ENCODE data around the gene CHD6. TPM values are rescaled to one million over a fixed set of nuclear protein-coding genes. Genes with fewer than 3 reads are reported as not detected.

Gene CHD6
- total RNA-seq, 6 experiments from 2014 or later = 24.7 to 28.9 (median 27.1) TPM

GRCh38 chr20:41643504-41643938 lies 25.3 kb upstream of the CHD6 start:
- Mint-ChIP-seq H3K9me3 (no peaks in the 10 kb centered on the region), H3K4me1 (ENCODE audit: low read depth) (peaks cover 11% of the 10 kb centered on the region), H3K27ac (peak overlapping the region; percentile 55), H3K4me3 (no peak overlapping the region), H3K27me3 (ENCODE audit: insufficient read depth) (peaks cover 21% of the 10 kb centered on the region), H3K36me3 (ENCODE audit: low read depth) (no peaks in the 10 kb centered on the region)
- TF ChIP-seq, protein P1, sequence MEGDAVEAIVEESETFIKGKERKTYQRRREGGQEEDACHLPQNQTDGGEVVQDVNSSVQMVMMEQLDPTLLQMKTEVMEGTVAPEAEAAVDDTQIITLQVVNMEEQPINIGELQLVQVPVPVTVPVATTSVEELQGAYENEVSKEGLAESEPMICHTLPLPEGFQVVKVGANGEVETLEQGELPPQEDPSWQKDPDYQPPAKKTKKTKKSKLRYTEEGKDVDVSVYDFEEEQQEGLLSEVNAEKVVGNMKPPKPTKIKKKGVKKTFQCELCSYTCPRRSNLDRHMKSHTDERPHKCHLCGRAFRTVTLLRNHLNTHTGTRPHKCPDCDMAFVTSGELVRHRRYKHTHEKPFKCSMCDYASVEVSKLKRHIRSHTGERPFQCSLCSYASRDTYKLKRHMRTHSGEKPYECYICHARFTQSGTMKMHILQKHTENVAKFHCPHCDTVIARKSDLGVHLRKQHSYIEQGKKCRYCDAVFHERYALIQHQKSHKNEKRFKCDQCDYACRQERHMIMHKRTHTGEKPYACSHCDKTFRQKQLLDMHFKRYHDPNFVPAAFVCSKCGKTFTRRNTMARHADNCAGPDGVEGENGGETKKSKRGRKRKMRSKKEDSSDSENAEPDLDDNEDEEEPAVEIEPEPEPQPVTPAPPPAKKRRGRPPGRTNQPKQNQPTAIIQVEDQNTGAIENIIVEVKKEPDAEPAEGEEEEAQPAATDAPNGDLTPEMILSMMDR (IDR thresholded peaks at IDR 0.05) = no peak
- DNase-seq = peak; percentile 37

- Mint-ChIP-seq H3K4me1 (ENCODE audit: low read depth) (peaks cover 11% of the 10 kb centered on the region), H3K36me3 (ENCODE audit: low read depth) (no peaks in the 10 kb centered on the region), H3K27me3 (ENCODE audit: insufficient read depth) (peaks cover 10% of the 10 kb centered on the region), H3K4me3 (no peak overlapping the region), H3K9me3 (no peaks in the 10 kb centered on the region), H3K27ac (no peak overlapping the region)
- DNase-seq = no peak
- TF ChIP-seq, protein P1 (IDR thresholded peaks at IDR 0.05) = no peak
Observed at GRCh38 chr20:41639630-41640029, 21.5 kb upstream of the CHD6 start.

- H3K9me3 Mint-ChIP-seq = no peaks in the 10 kb centered on the region
- H3K4me1 Mint-ChIP-seq (ENCODE audit: low read depth) = peaks cover 5% of the 10 kb centered on the region
- TF ChIP-seq, protein P1 (IDR thresholded peaks at IDR 0.05) = no peak
- H3K27me3 Mint-ChIP-seq (ENCODE audit: insufficient read depth) = peaks cover 3% of the 10 kb centered on the region; the same call in 1 of the 2 replicates
- DNase-seq = no peak
- H3K27ac Mint-ChIP-seq = no peak overlapping the region
- H3K4me3 Mint-ChIP-seq = no peak overlapping the region
- H3K36me3 Mint-ChIP-seq (ENCODE audit: low read depth) = no peaks in the 10 kb centered on the region
Observed at GRCh38 chr20:41638456-41638855, 20.3 kb upstream of the CHD6 start.

DNA sequence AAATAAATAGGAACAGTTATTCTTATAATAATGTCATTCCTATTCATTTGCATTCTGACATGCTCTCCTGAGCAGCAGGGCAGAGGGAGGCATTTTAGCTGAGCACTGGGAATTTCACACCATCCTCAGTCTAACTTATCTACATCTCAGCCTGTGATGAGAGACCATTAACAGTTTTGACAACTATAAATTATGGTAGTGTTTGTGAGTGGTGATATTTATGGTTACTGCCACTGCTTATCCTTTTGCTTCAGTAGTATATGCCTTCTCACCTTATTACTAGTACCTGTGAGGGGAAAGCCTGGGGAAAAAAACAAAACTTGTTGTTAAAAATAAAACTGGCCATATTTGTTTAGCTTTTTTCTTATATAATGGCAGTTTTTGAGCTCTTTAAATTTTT lies 17.0 kb upstream of the CHD6 start:
- H3K4me3 Mint-ChIP-seq = no peak overlapping the region
- peaks cover 3% of the 10 kb centered on the region; the same call in 1 of the 2 replicates for H3K27me3 Mint-ChIP-seq (ENCODE audit: insufficient read depth)
- TF ChIP-seq, protein P1 (IDR thresholded peaks at IDR 0.05) = no peak
- H3K36me3 Mint-ChIP-seq (ENCODE audit: low read depth) = no peaks in the 10 kb centered on the region
- H3K4me1 Mint-ChIP-seq (ENCODE audit: low read depth) = peaks cover 18% of the 10 kb centered on the region
- no peak for DNase-seq
- no peak overlapping the region for H3K27ac Mint-ChIP-seq
- H3K9me3 Mint-ChIP-seq = no peaks in the 10 kb centered on the region

GRCh38 chr20:41632896-41633295 lies 14.7 kb upstream of the CHD6 start:
- Mint-ChIP-seq H3K27me3 (ENCODE audit: insufficient read depth) (0 out of 2 replicates have a peak, but pooled peaks cover 2% of the 10 kb centered on the region), H3K4me3 (peak overlapping the region; percentile 22; the same call in 1 of the 2 replicates), H3K27ac (peak overlapping the region; percentile 33), H3K4me1 (ENCODE audit: low read depth) (peaks cover 18% of the 10 kb centered on the region), H3K9me3 (no peaks in the 10 kb centered on the region), H3K36me3 (ENCODE audit: low read depth) (no peaks in the 10 kb centered on the region)
- TF ChIP-seq, protein P1 (IDR thresholded peaks at IDR 0.05) = no peak
- DNase-seq = peak; percentile 75

All from HFFc6 (cell line).